ENCODE data around the gene KCNAB1.

The KCNAB1 gene

DNA sequence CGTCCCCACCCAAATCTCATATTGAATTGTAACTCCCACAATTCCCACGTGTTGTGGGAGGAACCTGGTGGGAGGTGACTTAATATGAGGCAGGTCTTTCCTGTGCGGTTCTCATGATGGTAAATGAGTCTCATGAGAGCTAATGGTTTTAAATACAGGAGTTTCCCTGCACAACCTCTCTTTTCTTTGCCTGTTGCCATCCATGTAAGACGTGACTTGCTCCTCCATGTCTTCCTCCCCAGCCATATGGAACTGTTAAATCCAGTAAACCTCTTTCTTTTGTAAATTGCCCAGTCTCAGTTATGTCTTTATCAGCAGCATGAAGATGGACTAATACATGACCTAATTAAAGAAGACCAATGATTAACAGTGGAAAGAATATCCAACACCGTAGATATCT is 377.9 kb downstream of the KCNAB1 start:
- DNase-seq (ENCODE audit: low read depth, low spot score), result no peak
- no peak overlapping the region for H3K4me3 ChIP-seq (ENCODE audit: low read depth, low read length)
- in situ Hi-C loops (cut with HindIII; ENCODE audit: low sequenced_read_pairs), result no loop called here
- TF ChIP-seq, protein P1, sequence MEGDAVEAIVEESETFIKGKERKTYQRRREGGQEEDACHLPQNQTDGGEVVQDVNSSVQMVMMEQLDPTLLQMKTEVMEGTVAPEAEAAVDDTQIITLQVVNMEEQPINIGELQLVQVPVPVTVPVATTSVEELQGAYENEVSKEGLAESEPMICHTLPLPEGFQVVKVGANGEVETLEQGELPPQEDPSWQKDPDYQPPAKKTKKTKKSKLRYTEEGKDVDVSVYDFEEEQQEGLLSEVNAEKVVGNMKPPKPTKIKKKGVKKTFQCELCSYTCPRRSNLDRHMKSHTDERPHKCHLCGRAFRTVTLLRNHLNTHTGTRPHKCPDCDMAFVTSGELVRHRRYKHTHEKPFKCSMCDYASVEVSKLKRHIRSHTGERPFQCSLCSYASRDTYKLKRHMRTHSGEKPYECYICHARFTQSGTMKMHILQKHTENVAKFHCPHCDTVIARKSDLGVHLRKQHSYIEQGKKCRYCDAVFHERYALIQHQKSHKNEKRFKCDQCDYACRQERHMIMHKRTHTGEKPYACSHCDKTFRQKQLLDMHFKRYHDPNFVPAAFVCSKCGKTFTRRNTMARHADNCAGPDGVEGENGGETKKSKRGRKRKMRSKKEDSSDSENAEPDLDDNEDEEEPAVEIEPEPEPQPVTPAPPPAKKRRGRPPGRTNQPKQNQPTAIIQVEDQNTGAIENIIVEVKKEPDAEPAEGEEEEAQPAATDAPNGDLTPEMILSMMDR (IDR thresholded peaks at IDR 0.05; ENCODE audit: low read depth, low read length), result no peak

DNA sequence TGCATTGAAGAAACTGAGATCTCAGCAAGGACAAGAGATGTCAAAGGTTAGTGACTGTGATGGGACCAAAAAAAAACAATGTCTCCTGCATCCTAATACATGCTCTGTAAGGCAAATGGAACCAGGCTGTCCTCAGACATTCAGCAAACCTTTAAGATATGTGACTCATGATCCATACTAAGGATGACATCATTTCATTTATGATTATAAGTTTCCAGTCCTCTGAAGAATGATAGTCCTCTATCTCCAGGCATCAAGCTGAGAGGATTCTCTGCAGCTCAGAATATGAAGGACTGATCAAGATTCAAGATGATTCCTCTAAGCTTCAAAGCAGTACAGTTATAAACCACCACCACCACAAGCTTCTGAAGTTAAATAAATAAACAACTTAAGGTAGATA is 386.9 kb downstream of the KCNAB1 start:
- peak; percentile 9 for DNase-seq (ENCODE audit: low read depth, low spot score)
- in situ Hi-C loops (cut with HindIII; ENCODE audit: low sequenced_read_pairs), result no loop called here
- no peak overlapping the region for H3K4me3 ChIP-seq (ENCODE audit: low read depth, low read length)
- TF ChIP-seq, protein P1 (IDR thresholded peaks at IDR 0.05; ENCODE audit: low read depth, low read length), result no peak

DNA sequence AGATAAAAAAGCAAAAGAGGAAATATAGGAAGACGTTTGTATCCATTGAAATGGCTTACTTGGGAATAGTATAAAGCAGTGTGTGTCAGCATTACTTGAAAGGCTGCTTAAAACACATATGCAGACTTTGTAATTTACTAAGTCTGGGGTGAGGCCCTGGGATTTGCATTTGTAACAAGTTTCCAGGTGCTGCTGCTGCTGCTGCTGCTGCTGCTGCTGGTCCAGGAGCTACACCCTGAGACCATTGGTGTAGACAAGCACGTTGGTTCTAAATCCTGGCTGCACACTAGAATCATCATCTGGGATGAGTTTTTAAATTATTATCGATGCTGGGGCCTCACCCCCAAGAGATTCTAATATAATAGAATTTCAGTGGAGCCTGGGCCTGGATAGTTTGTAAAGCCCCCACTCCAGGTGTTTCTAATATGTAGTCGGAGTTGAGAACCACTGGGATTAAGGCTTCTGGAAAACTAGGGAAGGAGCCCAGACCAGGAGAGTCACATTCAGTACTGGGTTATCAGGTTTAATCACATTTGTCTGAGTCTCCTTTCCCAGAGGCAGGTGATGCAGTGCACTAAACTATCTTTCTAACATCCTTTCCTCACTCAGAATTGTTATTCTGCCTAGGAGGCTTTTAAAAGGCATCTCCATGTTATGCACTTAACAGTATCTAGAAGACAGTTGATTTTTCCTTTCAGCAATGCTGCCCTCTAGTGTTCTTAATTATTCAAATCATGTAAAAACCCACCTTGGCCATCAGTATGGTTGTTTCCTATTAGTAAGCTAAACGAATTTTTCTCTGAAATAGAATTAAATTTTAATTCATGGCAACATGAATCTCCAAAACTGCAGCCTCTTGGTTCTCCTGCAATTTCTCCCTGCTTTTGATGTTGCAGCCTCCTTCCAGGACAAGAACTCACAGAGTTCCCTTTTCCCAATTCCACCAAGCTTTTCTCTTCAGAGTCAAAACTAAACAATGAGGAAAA is 389.1 kb downstream of the KCNAB1 start:
- in situ Hi-C loops (cut with HindIII; ENCODE audit: low sequenced_read_pairs), result no loop called here
- peak; percentile 80 for DNase-seq (ENCODE audit: low read depth, low spot score)
- no peak overlapping the region for H3K4me3 ChIP-seq (ENCODE audit: low read depth, low read length)
- TF ChIP-seq, protein P1 (IDR thresholded peaks at IDR 0.05; ENCODE audit: low read depth, low read length), result no peak

DNA sequence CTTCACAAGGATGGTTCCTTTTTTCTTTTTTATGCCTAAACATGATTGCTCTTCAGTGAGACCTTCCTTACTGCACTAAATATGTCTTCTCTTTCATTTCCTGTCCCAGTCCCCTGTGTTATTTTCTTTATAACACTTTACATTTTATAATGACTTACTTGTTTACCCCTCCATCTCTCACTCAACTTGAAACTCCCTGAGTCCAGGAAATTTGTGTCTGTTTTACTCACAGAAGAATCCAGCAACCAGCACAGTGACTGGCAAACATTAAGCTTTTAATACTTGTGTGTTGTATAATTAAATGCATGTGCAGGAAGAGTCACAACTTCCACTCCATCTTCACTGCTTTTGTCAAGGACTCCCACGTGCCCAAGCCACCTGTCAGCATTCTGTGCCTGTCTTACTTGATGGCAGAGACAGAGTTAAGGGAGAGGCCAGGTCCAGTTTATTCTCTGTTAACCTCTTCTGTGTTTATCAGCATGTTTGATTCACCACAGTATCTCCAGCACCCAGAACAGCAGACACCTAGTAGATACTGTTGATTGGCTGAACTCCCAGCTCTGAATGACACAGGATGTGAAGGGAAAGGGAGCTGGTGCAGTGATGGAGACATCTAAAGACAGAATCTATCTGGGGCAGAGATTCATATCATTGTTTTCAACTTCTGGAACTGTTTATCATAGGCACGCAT is 391.8 kb downstream of the KCNAB1 start:
- in situ Hi-C loops (cut with HindIII; ENCODE audit: low sequenced_read_pairs), result no loop called here
- no peak for DNase-seq (ENCODE audit: low read depth, low spot score)
- TF ChIP-seq, protein P1 (IDR thresholded peaks at IDR 0.05; ENCODE audit: low read depth, low read length), result no peak
- no peak overlapping the region for H3K4me3 ChIP-seq (ENCODE audit: low read depth, low read length)

DNA sequence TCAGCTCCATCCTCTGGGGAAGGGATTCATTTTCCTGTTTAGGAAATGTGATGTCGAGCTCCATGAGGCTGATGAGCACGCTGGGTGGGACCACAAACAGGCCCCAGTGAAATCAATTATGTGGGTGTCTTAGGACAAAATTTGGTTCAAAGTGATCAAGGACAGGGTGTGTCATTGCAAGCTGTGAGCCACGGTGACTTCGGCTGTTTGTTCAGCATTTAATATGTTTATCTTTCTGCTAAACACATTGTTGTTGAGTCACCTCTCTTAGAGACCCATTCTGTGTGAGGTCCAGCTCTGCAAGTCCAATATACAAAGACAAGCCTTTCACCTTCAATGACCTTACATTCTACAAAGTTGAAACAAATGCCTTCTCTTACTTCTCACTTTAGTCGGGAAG is 393.2 kb downstream of the KCNAB1 start:
- H3K4me3 ChIP-seq (ENCODE audit: low read depth, low read length), result no peak overlapping the region
- no peak for DNase-seq (ENCODE audit: low read depth, low spot score)
- in situ Hi-C loops (cut with HindIII; ENCODE audit: low sequenced_read_pairs), result no loop called here
- TF ChIP-seq, protein P1 (IDR thresholded peaks at IDR 0.05; ENCODE audit: low read depth, low read length), result no peak

DNA sequence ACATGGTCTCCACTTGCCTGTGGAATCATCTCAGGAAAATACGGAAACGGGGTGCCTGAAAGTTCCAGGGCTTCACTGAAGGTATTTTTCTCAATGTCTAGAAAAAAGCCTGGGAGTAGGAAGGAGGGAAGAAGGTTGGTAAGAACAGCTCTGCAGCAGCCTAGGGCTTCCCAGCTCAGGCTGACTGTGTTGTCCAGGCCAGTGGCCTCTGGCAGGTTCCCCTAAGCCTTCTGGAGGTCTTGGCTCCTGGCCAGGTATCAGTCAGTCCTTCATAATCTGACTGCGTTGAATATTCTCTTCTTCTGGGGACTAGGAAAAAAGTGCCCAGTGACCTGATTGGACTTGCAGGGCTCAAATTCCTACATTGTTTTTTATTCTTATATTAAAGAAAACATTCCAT is 395.9 kb downstream of the KCNAB1 start:
- H3K4me3 ChIP-seq (ENCODE audit: low read depth, low read length), result no peak overlapping the region
- DNase-seq (ENCODE audit: low read depth, low spot score), result no peak
- in situ Hi-C loops (cut with HindIII; ENCODE audit: low sequenced_read_pairs), result no loop called here
- TF ChIP-seq, protein P1 (IDR thresholded peaks at IDR 0.05; ENCODE audit: low read depth, low read length), result no peak
